Testis (tissue), 3 donors: Measurements from ENCODE around the gene MAP3K4. TPM values are rescaled to one million over a fixed set of nuclear protein-coding genes. Genes with fewer than 3 reads are reported as not detected.

Experiments used
- DNase-seq: peaks from one replicate; pipeline ENCODE4 v3.0.0-alpha.2; 2019
- H3K27ac ChIP-seq, 2 donors: fragments of 200-600 bp; sonication (generic); one replicate each; pipeline ENCODE4 v1.5.1; 2019
- H3K27me3 ChIP-seq: fragments of 200-600 bp; sonication (generic); one replicate; pipeline ENCODE4 v1.5.1; 2019
- H3K36me3 ChIP-seq: fragments of 200-600 bp; sonication (generic); one replicate; pipeline ENCODE4 v1.5.1; 2017; ENCODE audit warnings: low read depth; ENCODE audit errors: missing control alignments
- H3K4me1 ChIP-seq: fragments of 200-600 bp; sonication (generic); one replicate; pipeline ENCODE4 v1.5.1; 2019
- H3K4me3 ChIP-seq, 2 donors: fragments of 200-600 bp; sonication (generic); one replicate each; pipeline ENCODE4 v1.5.1; 2017 to 2019
- H3K9me3 ChIP-seq: fragments of 200-600 bp; sonication (generic); one replicate; pipeline ENCODE4 v1.5.1; 2017
- POLR2A ChIP-seq: fragments of 450-650 bp; IDR thresholded peaks from one replicate; pipeline ENCODE4 v1.6.1; 2017; ENCODE audit warnings: antibody characterized with exemption, mild to moderate bottlenecking, moderate library complexity
- WGBS, 2 donors: methylation state at CpG; one replicate each; pipeline ENCODE4 v1.1.5; 2018; 5-methylcytosine and 5-hydroxymethylcytosine counted together
- intact Hi-C: fragments of 100-400 bp; cut with DNase I; formaldehyde crosslinking; loops from one replicate; pipeline ENCODE4 v1.15.1; 2023; ENCODE audit warnings: low total_unique reads
- polyA plus RNA-seq: library from polyadenylated mRNA; stranded (reverse); fragments of 350-450 nt; fragmentation: Illumina TruSeq; extraction: RNeasy Lipid Tissue Mini Kit (QIAGEN cat#74804); gene quantifications from one replicate; pipeline ENCODE4 v1.2.3, GENCODE V29; 2014; ENCODE audit warnings: low read depth, low replicate concordance; ENCODE audit not compliant: insufficient read depth
- total RNA-seq, 2 donors: library from RNA; depleted of rRNA; stranded (reverse); fragments of >200 nt; gene quantifications; one replicate each; pipeline ENCODE4 v1.2.3, GENCODE V29; 2016
- TF ChIP-seq, protein P1 (sequence below), 3 experiments: fragments of 450-650 bp in 2 of 3; fragments of 200-600 bp in 1 of 3; sonication (generic) in 1 of 3; IDR thresholded peaks; one replicate each; pipeline ENCODE4 v1.5.1; 2016 to 2019; ENCODE audit warnings: antibody characterized with exemption in 3 of 3, mild to moderate bottlenecking in 2 of 3, moderate library complexity in 1 of 3

The MAP3K4 gene
- total and polyA plus RNA-seq, 3 donors from 2014 or later = 45.0 to 77.7 (median 65.4) TPM

DNA sequence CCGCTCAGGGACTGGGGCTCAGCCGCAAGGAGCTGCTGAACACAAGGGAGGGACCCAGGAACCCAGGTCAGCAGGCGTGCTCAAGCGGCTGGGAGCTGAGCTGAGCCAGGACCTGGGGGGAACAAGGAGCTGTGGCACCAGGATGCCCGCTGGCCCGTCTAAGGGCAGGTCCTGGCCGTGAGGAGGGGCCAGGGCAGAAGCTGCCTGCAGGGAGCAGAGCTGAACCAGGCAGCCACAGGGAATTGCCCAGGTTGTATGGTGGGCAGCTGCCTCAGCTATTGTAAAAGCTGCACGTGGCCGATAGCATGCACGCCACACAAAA, 148.9 kb downstream of the MAP3K4 start:
- TF ChIP-seq, protein P1, sequence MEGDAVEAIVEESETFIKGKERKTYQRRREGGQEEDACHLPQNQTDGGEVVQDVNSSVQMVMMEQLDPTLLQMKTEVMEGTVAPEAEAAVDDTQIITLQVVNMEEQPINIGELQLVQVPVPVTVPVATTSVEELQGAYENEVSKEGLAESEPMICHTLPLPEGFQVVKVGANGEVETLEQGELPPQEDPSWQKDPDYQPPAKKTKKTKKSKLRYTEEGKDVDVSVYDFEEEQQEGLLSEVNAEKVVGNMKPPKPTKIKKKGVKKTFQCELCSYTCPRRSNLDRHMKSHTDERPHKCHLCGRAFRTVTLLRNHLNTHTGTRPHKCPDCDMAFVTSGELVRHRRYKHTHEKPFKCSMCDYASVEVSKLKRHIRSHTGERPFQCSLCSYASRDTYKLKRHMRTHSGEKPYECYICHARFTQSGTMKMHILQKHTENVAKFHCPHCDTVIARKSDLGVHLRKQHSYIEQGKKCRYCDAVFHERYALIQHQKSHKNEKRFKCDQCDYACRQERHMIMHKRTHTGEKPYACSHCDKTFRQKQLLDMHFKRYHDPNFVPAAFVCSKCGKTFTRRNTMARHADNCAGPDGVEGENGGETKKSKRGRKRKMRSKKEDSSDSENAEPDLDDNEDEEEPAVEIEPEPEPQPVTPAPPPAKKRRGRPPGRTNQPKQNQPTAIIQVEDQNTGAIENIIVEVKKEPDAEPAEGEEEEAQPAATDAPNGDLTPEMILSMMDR (IDR thresholded peaks at IDR 0.05) = no peak
- TF ChIP-seq POLR2A = no peak
- intact Hi-C loops = no loop called here
- 91 to 95% methylated on average over 4 to 10 of the region's 10 CpGs for WGBS, 2 donors
- Histone ChIP-seq H3K9me3 (no peaks in the 10 kb centered on the region), H3K27ac (no peak overlapping the region), H3K36me3 (no peaks in the 10 kb centered on the region), H3K27me3 (no peaks in the 10 kb centered on the region), H3K4me1 (no peaks in the 10 kb centered on the region), H3K4me3 (no peak overlapping the region)
- DNase-seq = no peak

DNA sequence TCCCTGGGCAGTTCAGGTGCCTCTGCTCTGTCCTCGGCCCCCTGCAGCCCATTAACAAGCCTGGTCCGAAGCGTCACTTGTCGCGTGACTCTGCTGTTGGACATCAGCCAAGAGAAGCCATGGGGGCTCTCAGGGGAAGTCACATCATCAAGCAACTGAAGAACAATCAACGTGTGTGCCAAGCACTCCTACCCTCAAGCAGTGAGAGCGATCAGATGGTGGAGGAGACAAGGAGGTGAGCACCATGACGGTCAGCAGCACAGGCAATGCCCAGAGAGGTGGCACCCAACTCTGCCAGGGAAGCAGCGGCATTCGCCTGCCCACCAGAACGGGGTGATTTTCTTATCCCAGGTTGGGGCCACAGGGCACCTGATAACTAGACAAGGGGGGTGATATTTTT, 149.6 kb downstream of the MAP3K4 start:
- Histone ChIP-seq H3K4me3 (no peak overlapping the region), H3K36me3 (no peaks in the 10 kb centered on the region), H3K27me3 (no peaks in the 10 kb centered on the region), H3K9me3 (no peaks in the 10 kb centered on the region), H3K27ac (no peak overlapping the region), H3K4me1 (no peaks in the 10 kb centered on the region)
- no peak for TF ChIP-seq POLR2A
- TF ChIP-seq, protein P1 (IDR thresholded peaks at IDR 0.05) = no peak
- DNase-seq = no peak
- WGBS, 2 donors = 86 to 88% methylated on average over 11 of the region's 11 CpGs
- intact Hi-C loops = no loop called here

DNA sequence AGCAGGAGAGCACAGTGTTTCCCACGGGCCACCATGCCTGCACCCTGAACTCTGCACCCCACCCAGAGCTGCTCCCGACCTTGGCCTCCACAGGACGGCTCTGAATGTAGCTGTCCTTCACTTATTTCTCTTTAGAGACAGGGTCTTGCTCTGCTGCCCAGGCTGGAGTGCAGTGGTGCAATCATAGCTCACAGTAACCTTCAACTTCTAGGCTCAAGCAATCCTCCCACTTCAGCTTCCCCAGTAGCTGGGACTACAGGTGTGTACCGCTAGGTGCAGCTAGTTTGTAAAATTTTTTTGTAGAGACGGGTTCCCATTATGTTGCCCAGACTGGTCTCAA, 151.4 kb downstream of the MAP3K4 start:
- H3K27ac ChIP-seq = no peak overlapping the region
- TF ChIP-seq, protein P1 (IDR thresholded peaks at IDR 0.05) = no peak
- TF ChIP-seq POLR2A = no peak
- 79 to 89% methylated on average over 5 of the region's 5 CpGs for WGBS, 2 donors
- H3K4me3 ChIP-seq = no peak overlapping the region
- H3K9me3 ChIP-seq = no peaks in the 10 kb centered on the region
- intact Hi-C loops = no loop called here
- no peaks in the 10 kb centered on the region for H3K27me3 ChIP-seq
- H3K4me1 ChIP-seq = no peaks in the 10 kb centered on the region
- no peak for DNase-seq
- H3K36me3 ChIP-seq = no peaks in the 10 kb centered on the region

DNA sequence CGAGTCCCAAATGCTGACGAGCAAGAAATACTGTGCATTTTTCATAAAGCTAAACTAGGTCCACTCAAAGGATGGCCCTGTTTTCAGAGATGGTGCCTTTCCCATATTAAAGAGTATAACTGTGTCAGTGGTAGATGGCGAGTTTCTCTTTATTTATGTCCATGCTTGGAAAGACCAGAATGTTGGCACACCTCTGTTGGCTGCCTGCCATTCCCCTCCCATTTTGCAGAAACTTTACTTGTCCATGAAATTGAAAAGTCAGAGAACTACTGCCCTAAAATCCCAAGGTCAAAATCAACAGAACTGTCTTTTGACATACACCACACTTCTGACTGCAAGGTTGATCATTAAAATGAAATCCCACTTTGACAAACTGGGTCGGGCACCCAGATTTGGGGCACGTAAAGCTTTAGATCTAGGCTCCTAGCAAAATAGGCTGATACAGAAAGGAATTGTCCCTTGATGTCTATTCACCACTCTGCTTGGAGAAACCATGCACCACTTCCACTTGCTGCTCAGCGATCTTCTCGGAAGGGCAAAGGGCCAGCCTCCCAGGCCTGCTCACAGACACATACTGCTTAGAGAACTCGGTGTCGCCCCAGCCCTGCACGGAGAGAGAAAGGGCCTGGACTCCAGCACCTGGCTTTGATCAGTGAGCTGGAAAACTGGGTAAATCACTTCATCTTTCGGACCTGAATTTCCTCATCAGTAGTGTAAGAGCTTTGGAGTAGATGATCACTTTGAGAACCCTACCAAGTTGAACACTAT, 152.3 kb downstream of the MAP3K4 start:
- TF ChIP-seq, protein P1 (IDR thresholded peaks at IDR 0.05) = no peak
- Histone ChIP-seq H3K27me3 (no peaks in the 10 kb centered on the region), H3K4me1 (no peaks in the 10 kb centered on the region), H3K27ac (no peak overlapping the region), H3K36me3 (no peaks in the 10 kb centered on the region), H3K9me3 (no peaks in the 10 kb centered on the region), H3K4me3 (no peak overlapping the region)
- DNase-seq = no peak
- WGBS, 2 donors = 88 to 93% methylated on average over 11 of the region's 11 CpGs
- intact Hi-C loops = no loop called here

DNA sequence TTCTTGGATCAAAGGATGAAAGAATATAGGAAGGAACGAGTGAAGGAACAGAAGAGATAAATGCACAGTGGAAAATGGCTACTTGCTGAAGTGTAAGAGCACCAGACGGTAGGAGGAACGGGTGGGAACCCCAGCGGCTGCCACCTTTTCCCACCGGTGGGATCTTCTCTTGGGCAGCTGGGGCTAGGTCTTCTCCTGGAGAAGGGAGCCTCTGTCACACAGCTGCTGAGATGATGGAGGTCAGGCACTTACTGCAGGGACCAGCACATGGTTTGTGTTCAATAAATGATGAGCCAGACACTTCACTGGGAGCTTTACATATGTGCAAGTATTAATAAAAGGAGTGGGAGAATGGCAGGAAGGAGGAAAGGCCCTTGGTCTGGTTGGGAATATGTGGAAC, 158.6 kb downstream of the MAP3K4 start:
- no peak for TF ChIP-seq POLR2A
- TF ChIP-seq, protein P1 (IDR thresholded peaks at IDR 0.05) = no peak

More for the DNA sequence above, 158.6 kb downstream of the MAP3K4 start:
- DNase-seq = no peak
- Histone ChIP-seq H3K27me3 (no peaks in the 10 kb centered on the region), H3K36me3 (no peaks in the 10 kb centered on the region), H3K4me3 (no peak overlapping the region), H3K9me3 (no peaks in the 10 kb centered on the region), H3K27ac (no peak overlapping the region), H3K4me1 (no peaks in the 10 kb centered on the region)
- 92 to 95% methylated on average over 5 of the region's 5 CpGs for WGBS, 2 donors
- intact Hi-C loops = no loop called here
